Transverse colon (tissue), 4 donors: ENCODE results near the gene SPEN. TPM values are rescaled to one million over a fixed set of nuclear protein-coding genes. Genes with fewer than 3 reads are reported as not detected.

Source experiments
- DNase-seq: peaks from one replicate; pipeline ENCODE4 v3.0.0-alpha.2; 2019
- H3K27ac ChIP-seq, 4 donors: fragments of 200-600 bp; sonication (generic); 2 replicates each; pipeline ENCODE4 v1.5.1; 2016 to 2018; ENCODE audit warnings: inconsistent platforms in 4 of 4
- H3K27me3 ChIP-seq: fragments of 200-600 bp; sonication (generic); 2 replicates; pipeline ENCODE4 v1.5.1; 2017; ENCODE audit warnings: inconsistent platforms
- H3K36me3 ChIP-seq, 4 donors: fragments of 200-600 bp; sonication (generic); 2 replicates each; pipeline ENCODE4 v1.5.1; 2017 to 2019; ENCODE audit warnings: inconsistent platforms in 4 of 4
- H3K4me1 ChIP-seq, 4 donors: fragments of 200-600 bp; sonication (generic); 2 replicates each; pipeline ENCODE4 v1.5.1; 2017 to 2020; ENCODE audit warnings: inconsistent platforms in 4 of 4
- H3K4me3 ChIP-seq, 4 donors: fragments of 200-600 bp; sonication (generic); 1 replicate in 1 of 4; 2 replicates in 3 of 4; pipeline versions ENCODE4 v1.5.1 to v1.6.1; 2017 to 2019; ENCODE audit warnings: inconsistent platforms in 4 of 4
- H3K9me3 ChIP-seq, 2 donors: fragments of 200-600 bp; sonication (generic); 2 replicates each; pipeline ENCODE4 v1.5.1; 2017 to 2019; ENCODE audit warnings: inconsistent platforms in 2 of 2
- CTCF ChIP-seq, 5 experiments: fragments of 200-600 bp in 3 of 5; fragments of 450-650 bp in 2 of 5; sonication (generic) in 3 of 5; IDR thresholded peaks; 1 replicate in 2 of 5; 2 replicates in 3 of 5; pipeline ENCODE4 v1.5.1; 2016 to 2017; ENCODE audit warnings: antibody characterized with exemption in 5 of 5, inconsistent platforms in 3 of 5, mild to moderate bottlenecking in 2 of 5, moderate library complexity in 1 of 5
- EP300 ChIP-seq: sonication (generic); formaldehyde crosslinking; IDR thresholded peaks from one replicate; pipeline ENCODE4 v1.6.1; 2017; ENCODE audit warnings: antibody characterized with exemption, low read depth
- POLR2A ChIP-seq: fragments of 450-650 bp; IDR thresholded peaks from one replicate; pipeline ENCODE4 v1.6.1; 2016; ENCODE audit warnings: antibody characterized with exemption, mild to moderate bottlenecking, moderate library complexity
- POLR2AphosphoS5 ChIP-seq, 3 donors: sonication (generic); formaldehyde crosslinking; IDR thresholded peaks; one replicate each; pipeline ENCODE4 v1.6.1; 2016; ENCODE audit warnings: antibody characterized with exemption in 3 of 3
- WGBS, 2 donors: methylation state at CpG; one replicate each; pipeline ENCODE4 v1.1.5; 2018; ENCODE audit warnings: low coverage in 1 of 2; 5-methylcytosine and 5-hydroxymethylcytosine counted together
- in situ Hi-C, 4 donors: fragments of 200-750 bp; cut with MboI; loops; one replicate each; pipeline versions ENCODE4 v1.15.0 to v1.15.1; 2017; ENCODE audit warnings: low sequenced_read_pairs in 3 of 4, low pct_ligation_motif_present in 1 of 4, low pct_unique_long_range_greater_than_20kb in 1 of 4
- intact Hi-C: fragments of 100-400 bp; cut with DNase I; formaldehyde crosslinking; loops from one replicate; pipeline ENCODE4 v1.15.1; 2023; ENCODE audit warnings: low total_unique reads
- total RNA-seq, 4 donors: library from RNA; depleted of rRNA; stranded (reverse); fragments of >200 nt; gene quantifications; one replicate each; pipeline ENCODE4 v1.1.0, GENCODE V29; 2016

SPEN gene
- total RNA-seq, 4 donors from 2014 or later = 28.4 to 81.9 (median 42.6) TPM

GRCh38 chr1:15833069-15833679 lies 14.3 kb upstream of the SPEN start:
- TF ChIP-seq POLR2AphosphoS5 (IDR thresholded peaks at IDR 0.05) (peak in 2 of 3 donors; percentile 60 to 71), POLR2A (peak; percentile 65), CTCF (IDR thresholded peaks at IDR 0.05) (no peak)
- 32 to 38% methylated on average over 9 to 24 of the region's 24 CpGs for WGBS, 2 donors
- Histone ChIP-seq H3K27ac (peak overlapping the region; percentile 98 to 100 (median 99)), H3K4me1 (peaks cover 7 to 40% (median 30%) of the 10 kb centered on the region in 4 donors), H3K27me3 (no peaks in the 10 kb centered on the region), H3K4me3 (peak overlapping the region in 3 of 4 donors; percentile 64 to 80 (median 73)), H3K36me3 (no peaks in the 10 kb centered on the region), H3K9me3 (no peaks in the 10 kb centered on the region)
- intact Hi-C loops = no loop called here
- peak; percentile 72 for DNase-seq
- in situ Hi-C loops = no loop called here

- Histone ChIP-seq H3K27me3 (no peaks in the 10 kb centered on the region), H3K4me1 (peaks cover 7 to 40% (median 30%) of the 10 kb centered on the region in 4 donors), H3K4me3 (peak overlapping the region; percentile 11 to 80 (median 68)), H3K27ac (peak overlapping the region; percentile 98 to 100 (median 99)), H3K36me3 (no peaks in the 10 kb centered on the region), H3K9me3 (no peaks in the 10 kb centered on the region)
- intact Hi-C loops (no loop called here), in situ Hi-C loops (no loop called here)
- WGBS, 2 donors = 0% methylated on average over 10 of the region's 10 CpGs
- TF ChIP-seq POLR2AphosphoS5 (IDR thresholded peaks at IDR 0.05) (peak in 1 of 3 donors; percentile 55), CTCF (IDR thresholded peaks at IDR 0.05) (no peak)
- no peak for DNase-seq
Observed at GRCh38 chr1:15833842-15834405, 13.6 kb upstream of the SPEN start.

GRCh38 chr1:15834406-15835204 lies 12.9 kb upstream of the SPEN start:
- in situ Hi-C loops = no loop called here
- TF ChIP-seq POLR2AphosphoS5 (IDR thresholded peaks at IDR 0.05) (peak; percentile 60 to 82 (median 77)), CTCF (IDR thresholded peaks at IDR 0.05) (peak in 1 of 5 experiments; percentile 23), POLR2A (peak; percentile 76), EP300 (no peak)

GRCh38 chr1:15835205-15835740 lies 12.2 kb upstream of the SPEN start:
- peaks cover 2 to 29% (median 21%) of the 10 kb centered on the region in 4 donors for H3K4me1 ChIP-seq
- WGBS, 2 donors = 1% methylated on average over 37 of the region's 37 CpGs; no CpG with 5 or more reads in 1 of the 2 donors
- in situ Hi-C loops (no loop called here), intact Hi-C loops (no loop called here)
- peak; percentile 52 for DNase-seq
- H3K4me3 ChIP-seq = peak overlapping the region; percentile 53 to 80 (median 68)
- no peaks in the 10 kb centered on the region for H3K9me3 ChIP-seq
- no peaks in the 10 kb centered on the region for H3K27me3 ChIP-seq
- no peak for TF ChIP-seq POLR2AphosphoS5 (IDR thresholded peaks at IDR 0.05)
- TF ChIP-seq CTCF (IDR thresholded peaks at IDR 0.05) = no peak
- TF ChIP-seq EP300 = no peak
- TF ChIP-seq POLR2A = no peak
- no peaks in the 10 kb centered on the region for H3K36me3 ChIP-seq
- H3K27ac ChIP-seq = peak overlapping the region; percentile 98 to 100 (median 99)

More at GRCh38 chr1:15834406-15835204, 12.9 kb upstream of the SPEN start:
- Histone ChIP-seq H3K27me3 (no peaks in the 10 kb centered on the region), H3K4me3 (peak overlapping the region; percentile 53 to 80 (median 68)), H3K4me1 (peaks cover 7 to 35% (median 28%) of the 10 kb centered on the region in 4 donors), H3K36me3 (no peaks in the 10 kb centered on the region), H3K9me3 (no peaks in the 10 kb centered on the region), H3K27ac (peak overlapping the region; percentile 98 to 100 (median 99))
- 0 to 1% methylated on average over 2 to 37 of the region's 77 CpGs for WGBS, 2 donors
- intact Hi-C loops = no loop called here
- peak; percentile 92 for DNase-seq
